DND-41 (cell line): Measurements from ENCODE around the gene WFDC10A.

ENCODE experiments used
- EZH2 ChIP-seq: IDR thresholded peaks from 3 replicates; pipeline ENCODE4 v1.6.1; 2012; ENCODE audit warnings: borderline replicate concordance, low read depth, mild to moderate bottlenecking, moderate library complexity, low read length, inconsistent platforms; ENCODE audit not compliant: severe bottlenecking
- TF ChIP-seq, protein P1 (sequence below): IDR thresholded peaks from 2 replicates; pipeline ENCODE4 v1.5.1; 2012; ENCODE audit warnings: borderline replicate concordance, low read length, moderate library complexity, mild to moderate bottlenecking; ENCODE audit not compliant: poor library complexity, severe bottlenecking; ENCODE audit errors: extremely low read depth

DNA sequence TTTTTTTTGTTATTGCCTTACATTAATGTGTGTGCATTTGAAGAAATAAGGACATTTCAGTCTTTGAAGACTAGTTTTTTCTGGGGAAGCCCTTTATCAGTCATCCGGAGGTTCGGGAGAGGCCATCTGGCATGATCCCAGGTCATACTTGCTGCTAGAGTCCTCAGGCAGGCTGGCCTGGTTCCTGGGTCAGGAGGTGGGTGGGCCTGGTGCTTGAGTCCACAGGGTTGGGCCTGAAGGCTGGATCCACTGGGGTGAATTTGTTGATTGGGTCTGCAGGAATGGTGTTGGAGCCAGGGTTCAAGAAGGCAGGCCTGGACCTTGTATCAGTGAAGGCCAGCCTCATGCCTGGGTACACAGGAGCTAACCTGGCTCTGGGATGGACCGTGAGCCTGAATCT is 17.3 kb downstream of the WFDC10A start:
- TF ChIP-seq, protein P1, sequence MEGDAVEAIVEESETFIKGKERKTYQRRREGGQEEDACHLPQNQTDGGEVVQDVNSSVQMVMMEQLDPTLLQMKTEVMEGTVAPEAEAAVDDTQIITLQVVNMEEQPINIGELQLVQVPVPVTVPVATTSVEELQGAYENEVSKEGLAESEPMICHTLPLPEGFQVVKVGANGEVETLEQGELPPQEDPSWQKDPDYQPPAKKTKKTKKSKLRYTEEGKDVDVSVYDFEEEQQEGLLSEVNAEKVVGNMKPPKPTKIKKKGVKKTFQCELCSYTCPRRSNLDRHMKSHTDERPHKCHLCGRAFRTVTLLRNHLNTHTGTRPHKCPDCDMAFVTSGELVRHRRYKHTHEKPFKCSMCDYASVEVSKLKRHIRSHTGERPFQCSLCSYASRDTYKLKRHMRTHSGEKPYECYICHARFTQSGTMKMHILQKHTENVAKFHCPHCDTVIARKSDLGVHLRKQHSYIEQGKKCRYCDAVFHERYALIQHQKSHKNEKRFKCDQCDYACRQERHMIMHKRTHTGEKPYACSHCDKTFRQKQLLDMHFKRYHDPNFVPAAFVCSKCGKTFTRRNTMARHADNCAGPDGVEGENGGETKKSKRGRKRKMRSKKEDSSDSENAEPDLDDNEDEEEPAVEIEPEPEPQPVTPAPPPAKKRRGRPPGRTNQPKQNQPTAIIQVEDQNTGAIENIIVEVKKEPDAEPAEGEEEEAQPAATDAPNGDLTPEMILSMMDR, result no peak
- no peak for TF ChIP-seq EZH2
